Endothelial cell of umbilical vein (primary cell): ENCODE results near the gene ARF5. TPM values are rescaled to one million over a fixed set of nuclear protein-coding genes. Genes with fewer than 3 reads are reported as not detected.

ENCODE experiments used
- BruUV-seq: library from RNA; stranded (reverse); fragments of 400-500 nt; replicated peaks from 2 replicates; lab custom pipeline; 2021; lab: Mats Ljungman, UMichigan
- CTCF ChIA-PET: fragments of 300-600, 350-600 bp; sonication (Branson Sonifier 250); formaldehyde crosslinking; loops from one replicate; lab custom pipeline; 2021; ENCODE audit warnings: antibody characterized with exemption, inconsistent platforms; lab: Charles Lee
- POLR2A ChIA-PET: fragments of 300-600, 350-600 bp; sonication (Branson Sonifier 250); formaldehyde crosslinking; loops from one replicate; lab custom pipeline; 2021; ENCODE audit warnings: antibody characterized with exemption, inconsistent platforms; lab: Charles Lee
- DNase-seq: peaks from one replicate; pipeline ENCODE4 v3.0.0-alpha.2; 2011; ENCODE audit warnings: low read depth, low spot score
- FAIRE-seq: peaks from 2 replicates; lab custom pipeline; 2011; peaks lifted over from hg19 to GRCh38; lab: Jason Lieb, UNC
- H2AFZ ChIP-seq: 2 replicates; pipeline ENCODE4 v1.6.0; 2012; ENCODE audit warnings: low read depth, low read length, control low read depth, inconsistent platforms
- H3K27ac ChIP-seq: 2 replicates; pipeline ENCODE4 v1.5.1; 2011; ENCODE audit warnings: low read depth, mild to moderate bottlenecking, control low read depth, low read length, moderate library complexity; ENCODE audit not compliant: insufficient read depth
- H3K27me3 ChIP-seq, 2 experiments: 2 replicates each; pipeline versions ENCODE4 v1.6.0 to v1.6.1; 2011; ENCODE audit warnings: low read length in 2 of 2, mixed read lengths in 1 of 2; ENCODE audit not compliant: control insufficient read depth in 2 of 2, insufficient read depth in 2 of 2
- H3K36me3 ChIP-seq, 2 experiments: 2 replicates in 1 of 2; 3 replicates in 1 of 2; pipeline ENCODE4 v1.5.1; 2011; ENCODE audit warnings: low read length in 2 of 2, mild to moderate bottlenecking in 1 of 2, moderate library complexity in 1 of 2; ENCODE audit not compliant: control insufficient read depth in 2 of 2, insufficient read depth in 2 of 2; ENCODE audit errors: extremely low read depth in 1 of 2
- H3K4me1 ChIP-seq: 3 replicates; pipeline ENCODE4 v1.5.1; 2011; ENCODE audit warnings: mild to moderate bottlenecking, low read length; ENCODE audit not compliant: control insufficient read depth, insufficient read depth; ENCODE audit errors: extremely low read depth
- H3K4me2 ChIP-seq: 2 replicates; pipeline ENCODE4 v1.6.1; 2011; ENCODE audit warnings: low read length, control low read depth, mixed read lengths; ENCODE audit not compliant: insufficient read depth
- H3K4me3 ChIP-seq, 3 experiments: fragments of 200-600 bp in 1 of 3; sonication (generic), shearing (Covaris generic) in 1 of 3; replicated peaks in 1 of 3; 2 replicates each; pipeline ENCODE4 v1.5.1; 2011 to 2016; ENCODE audit warnings: control low read depth in 3 of 3, low read length in 3 of 3, mild to moderate bottlenecking in 2 of 3, inconsistent platforms in 1 of 3, low read depth in 1 of 3, moderate library complexity in 1 of 3; ENCODE audit not compliant: insufficient read depth in 1 of 3
- H3K79me2 ChIP-seq: 2 replicates; pipeline ENCODE4 v1.6.0; 2012; ENCODE audit warnings: low read length, inconsistent platforms; ENCODE audit not compliant: control insufficient read depth, insufficient read depth
- H3K9ac ChIP-seq: replicated peaks from 2 replicates; pipeline ENCODE3; 2011; ENCODE audit warnings: low read length, control low read depth; ENCODE audit not compliant: insufficient read depth; ENCODE audit errors: extremely low read depth
- H3K9me1 ChIP-seq: replicated peaks from 3 replicates; pipeline ENCODE4 v1.6.0; 2011; ENCODE audit warnings: mild to moderate bottlenecking, low read length; ENCODE audit not compliant: control insufficient read depth, insufficient read depth; ENCODE audit errors: extremely low read depth
- H3K9me3 ChIP-seq: replicated peaks from 2 replicates; pipeline ENCODE4 v1.5.1; 2012; ENCODE audit warnings: low read length, inconsistent platforms; ENCODE audit not compliant: control insufficient read depth, insufficient read depth
- H4K20me1 ChIP-seq: replicated peaks from 2 replicates; pipeline ENCODE3; 2011; ENCODE audit warnings: mild to moderate bottlenecking, low read length; ENCODE audit not compliant: control insufficient read depth, insufficient read depth; ENCODE audit errors: extremely low read depth
- CTCF ChIP-seq, 2 donors: IDR thresholded peaks; 1 replicate in 1 of 2; 2 replicates in 1 of 2; pipeline ENCODE4 v1.5.1; 2011; ENCODE audit warnings: low read length in 2 of 2, mild to moderate bottlenecking in 2 of 2, moderate library complexity in 2 of 2, control low read depth in 1 of 2, inconsistent platforms in 1 of 2, low read depth in 1 of 2; ENCODE audit not compliant: insufficient read depth in 1 of 2; ENCODE audit errors: extremely low read depth in 1 of 2
- EZH2 ChIP-seq: IDR thresholded peaks from 2 replicates; pipeline ENCODE4 v1.6.1; 2012; ENCODE audit warnings: borderline replicate concordance, low read depth, mild to moderate bottlenecking, moderate library complexity, low read length, inconsistent platforms; ENCODE audit not compliant: severe bottlenecking
- FOS ChIP-seq: IDR thresholded peaks from 2 replicates; pipeline ENCODE4 v1.6.1; 2011; ENCODE audit warnings: mild to moderate bottlenecking, low read length, moderate library complexity, borderline replicate concordance; ENCODE audit not compliant: insufficient read depth
- GATA2 ChIP-seq: IDR thresholded peaks from 2 replicates; pipeline ENCODE4 v1.7.0; 2011; ENCODE audit warnings: low read depth, mild to moderate bottlenecking, moderate library complexity, mixed read lengths, low read length; ENCODE audit not compliant: insufficient read length, insufficient read depth
- JUN ChIP-seq: IDR thresholded peaks from 2 replicates; pipeline ENCODE4 v1.6.1; 2011; ENCODE audit warnings: borderline replicate concordance, low read depth; ENCODE audit not compliant: insufficient read length, insufficient read depth
- MYC ChIP-seq: IDR thresholded peaks from one replicate; pipeline ENCODE4 v1.6.1; 2011; ENCODE audit warnings: mild to moderate bottlenecking, low read depth, low read length
- POLR2A ChIP-seq: IDR thresholded peaks from 2 replicates; pipeline ENCODE4 v1.6.1; 2012; ENCODE audit warnings: low read depth, mild to moderate bottlenecking, control low read depth, low read length
- POLR2AphosphoS5 ChIP-seq: IDR thresholded peaks from 2 replicates; pipeline ENCODE4 v1.6.1; 2012; ENCODE audit warnings: low read depth, mild to moderate bottlenecking, control low read depth, low read length, moderate library complexity; ENCODE audit not compliant: insufficient read depth
- dilution Hi-C: fragments of 300-500 bp; cut with MboI; formaldehyde crosslinking; loops from one replicate; pipeline ENCODE4 v1.15.0; 2019; ENCODE audit warnings: low sequenced_read_pairs; ENCODE audit not compliant: extremely low pct_ligation_motif_present
- intact Hi-C: fragments of 100-400 bp; cut with micrococcal nuclease; formaldehyde crosslinking; loops from one replicate; pipeline ENCODE4 v1.10.0; 2022
- polyA plus RNA-seq, 4 experiments: library from polyadenylated mRNA; depleted of rRNA in 3 of 4; stranded (reverse) in 3 of 4; unstranded in 1 of 4; fragments of >200 nt; gene quantifications; 2 replicates each; pipeline versions ENCODE4 v1.2.1 to v1.2.3, GENCODE V29; 2011 to 2012; ENCODE audit warnings: missing spikeins in 1 of 4
- total RNA-seq: library from RNA; stranded (reverse); gene quantifications from 2 replicates; pipeline ENCODE4 v1.2.3, GENCODE V29; 2021
- TF ChIP-seq, protein P1 (sequence below): IDR thresholded peaks from 2 replicates; pipeline ENCODE4 v1.6.1; 2011; ENCODE audit not compliant: insufficient read depth, insufficient read length

The ARF5 gene
- total and polyA plus RNA-seq, 2 donors (not counting 3 experiments of a cell fraction or from before 2014, with no cell fraction given) = 122 to 428 TPM

DNA sequence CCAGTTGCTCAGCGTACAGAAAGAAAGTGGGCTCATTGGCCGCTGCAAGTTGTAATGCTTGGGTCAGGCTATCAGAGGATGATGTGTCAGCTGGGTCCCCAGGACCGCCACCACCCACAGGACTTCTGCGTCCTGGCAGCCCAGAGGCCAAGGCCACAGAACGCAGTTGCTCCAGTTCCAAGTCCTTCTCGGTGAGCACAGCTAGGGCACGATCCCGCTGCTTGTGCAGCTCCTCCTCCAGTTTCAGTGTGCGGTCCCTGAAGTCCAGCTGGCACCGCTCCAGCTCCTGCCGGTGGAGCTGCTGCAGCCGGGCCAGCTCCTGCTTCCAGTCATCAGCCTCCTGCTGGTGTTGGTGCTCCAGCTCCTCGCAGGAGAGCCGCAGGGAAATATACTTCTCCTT, 5.8 kb upstream of the ARF5 start:
- peaks cover 0 to 9% of the 10 kb centered on the region in 2 experiments for H3K36me3 ChIP-seq
- no peak overlapping the region for H3K4me2 ChIP-seq
- H3K4me1 ChIP-seq = peaks cover 22% of the 10 kb centered on the region
- ChIA-PET POLR2A (no interaction called here), CTCF (interaction anchor here (1.0 kb wide), 1 partner anchor 626 kb away, joined by 3 read pairs; no protein-coding TSS in a partner anchor)
- no peaks in the 10 kb centered on the region for H3K9me3 ChIP-seq
- H3K9me1 ChIP-seq = no peaks in the 10 kb centered on the region
- no TSS peak for BruUV-seq
- H2AFZ ChIP-seq = no peak overlapping the region
- no peak for DNase-seq
- H3K27ac ChIP-seq = no peak overlapping the region
- no peak overlapping the region for H3K9ac ChIP-seq
- no peaks in the 10 kb centered on the region for H4K20me1 ChIP-seq
- dilution Hi-C loops (no loop called here), intact Hi-C loops (loop anchor here (10.0 kb wide), 1 partner anchor 452 kb away; the partner anchor contains the start of gene LRRC4)
- FAIRE-seq = no peak
- no peaks in the 10 kb centered on the region for H3K27me3 ChIP-seq
- H3K79me2 ChIP-seq = peaks cover 35% of the 10 kb centered on the region
- no peak overlapping the region for H3K4me3 ChIP-seq
- no peak for TF ChIP-seq FOS
- no peak for TF ChIP-seq POLR2A
- TF ChIP-seq EZH2 = no peak
- TF ChIP-seq GATA2 = no peak
- TF ChIP-seq, protein P1, sequence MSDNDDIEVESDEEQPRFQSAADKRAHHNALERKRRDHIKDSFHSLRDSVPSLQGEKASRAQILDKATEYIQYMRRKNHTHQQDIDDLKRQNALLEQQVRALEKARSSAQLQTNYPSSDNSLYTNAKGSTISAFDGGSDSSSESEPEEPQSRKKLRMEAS = no peak
- no peak for TF ChIP-seq MYC
- TF ChIP-seq POLR2AphosphoS5 = no peak
- no peak for TF ChIP-seq JUN
- TF ChIP-seq CTCF (IDR thresholded peaks at IDR 0.05; ENCODE audit: extremely low read depth in 1 of 2, insufficient read depth in 1 of 2, low read depth in 1 of 2, low read length in 2 of 2) = no peak
